Left hindlimb (tissue), 1 donor: Measurements from ENCODE around the gene GSX2.
A peak's percentile ranks its signal among the peaks of the same experiment; 100 is the strongest.

Source experiments
- DNase-seq: peaks from one replicate; pipeline ENCODE4 v3.0.0-alpha.2; 2018

Gene GSX2

GRCh38 chr4:54082168-54082567 lies 17.8 kb upstream of the GSX2 start:
- no peak for DNase-seq

- DNase-seq: no peak
These were observed 14.7 kb upstream of the GSX2 start for GRCh38 chr4:54085284-54085683.

GRCh38 chr4:54089875-54090274 lies 10.1 kb upstream of the GSX2 start:
- no peak for DNase-seq

- DNase-seq: no peak
These were observed 9.6 kb upstream of the GSX2 start for GRCh38 chr4:54090404-54090803.

GRCh38 chr4:54090804-54091623 lies 8.9 kb upstream of the GSX2 start:
- DNase-seq: no peak

- DNase-seq: peak; percentile 77
These were observed 8.1 kb upstream of the GSX2 start for GRCh38 chr4:54091637-54092404.

GRCh38 chr4:54092405-54093323 lies 7.3 kb upstream of the GSX2 start:
- DNase-seq: no peak

- no peak for DNase-seq
These were observed 6.4 kb upstream of the GSX2 start for GRCh38 chr4:54093324-54094240.

- no peak for DNase-seq
These were observed 5.5 kb upstream of the GSX2 start for GRCh38 chr4:54094451-54094850.

- no peak for DNase-seq
These were observed 4.7 kb upstream of the GSX2 start for GRCh38 chr4:54095110-54095825.

- no peak for DNase-seq
These were observed 3.5 kb upstream of the GSX2 start for GRCh38 chr4:54096295-54096962.

- no peak for DNase-seq
These were observed 2.8 kb upstream of the GSX2 start for GRCh38 chr4:54097152-54097551.

- DNase-seq: no peak
These were observed 1.6 kb upstream of the GSX2 start for GRCh38 chr4:54098375-54098774.

- DNase-seq: no peak
These were observed 646 bp upstream of the GSX2 start for GRCh38 chr4:54099287-54099747.

GRCh38 chr4:54100595-54101189 lies 729 bp downstream of the GSX2 start:
- DNase-seq: no peak

- no peak for DNase-seq
These were observed 1.5 kb downstream of the GSX2 start for GRCh38 chr4:54101190-54102041.

GRCh38 chr4:54102531-54103106 lies 2.7 kb downstream of the GSX2 start:
- no peak for DNase-seq

- DNase-seq: no peak
These were observed 3.2 kb downstream of the GSX2 start for GRCh38 chr4:54103190-54103574.

- DNase-seq: no peak
These were observed 4.9 kb downstream of the GSX2 start for GRCh38 chr4:54104907-54105306.
